ENCODE measurements around the gene COLQ.

COLQ gene

GRCh38 chr3:15520185-15520584 is 1.3 kb downstream of the COLQ start:
- no peak for DNase-seq (ENCODE audit: low read depth)

GRCh38 chr3:15519096-15519495 is 2.4 kb downstream of the COLQ start:
- no peak for DNase-seq (ENCODE audit: low read depth)

- DNase-seq (ENCODE audit: low read depth): no peak
Observed at GRCh38 chr3:15514663-15515340, 6.7 kb downstream of the COLQ start.

GRCh38 chr3:15513810-15514662 is 7.5 kb downstream of the COLQ start:
- no peak for DNase-seq (ENCODE audit: low read depth)

- DNase-seq (ENCODE audit: low read depth): no peak
Observed at GRCh38 chr3:15513116-15513515, 8.4 kb downstream of the COLQ start.

- no peak for DNase-seq (ENCODE audit: low read depth)
Observed at GRCh38 chr3:15512166-15512565, 9.3 kb downstream of the COLQ start.

- DNase-seq (ENCODE audit: low read depth): no peak
Observed at GRCh38 chr3:15511156-15511555, 10.3 kb downstream of the COLQ start.

- no peak for DNase-seq (ENCODE audit: low read depth)
Observed at GRCh38 chr3:15510493-15510892, 11.0 kb downstream of the COLQ start.

- no peak for DNase-seq (ENCODE audit: low read depth)
Observed at GRCh38 chr3:15506571-15506970, 14.9 kb downstream of the COLQ start.

- no peak for DNase-seq (ENCODE audit: low read depth)
Observed at GRCh38 chr3:15505479-15506165, 15.9 kb downstream of the COLQ start.

- no peak for DNase-seq (ENCODE audit: low read depth)
Observed at GRCh38 chr3:15502616-15503015, 18.9 kb downstream of the COLQ start.

GRCh38 chr3:15501126-15501525 is 20.4 kb downstream of the COLQ start:
- no peak for DNase-seq (ENCODE audit: low read depth)

- DNase-seq (ENCODE audit: low read depth): no peak
Observed at GRCh38 chr3:15500107-15500724, 21.3 kb downstream of the COLQ start.

GRCh38 chr3:15499536-15499935 is 22.0 kb downstream of the COLQ start:
- no peak for DNase-seq (ENCODE audit: low read depth)

- no peak for DNase-seq (ENCODE audit: low read depth)
Observed at GRCh38 chr3:15498431-15499214, 22.9 kb downstream of the COLQ start.

- DNase-seq (ENCODE audit: low read depth): no peak
Observed at GRCh38 chr3:15497964-15498363, 23.5 kb downstream of the COLQ start.

- DNase-seq (ENCODE audit: low read depth): no peak
Observed at GRCh38 chr3:15496341-15496664, 25.2 kb downstream of the COLQ start.

- no peak for DNase-seq (ENCODE audit: low read depth)
Observed at GRCh38 chr3:15495461-15496340, 25.8 kb downstream of the COLQ start.

GRCh38 chr3:15493436-15493835 is 28.1 kb downstream of the COLQ start:
- DNase-seq (ENCODE audit: low read depth): no peak

- no peak for DNase-seq (ENCODE audit: low read depth)
Observed at GRCh38 chr3:15492847-15493360, 28.6 kb downstream of the COLQ start.

- no peak for DNase-seq (ENCODE audit: low read depth)
Observed at GRCh38 chr3:15491143-15491542, 30.4 kb downstream of the COLQ start.
